Measurements from ENCODE around the gene PPP2R2C.

DNA sequence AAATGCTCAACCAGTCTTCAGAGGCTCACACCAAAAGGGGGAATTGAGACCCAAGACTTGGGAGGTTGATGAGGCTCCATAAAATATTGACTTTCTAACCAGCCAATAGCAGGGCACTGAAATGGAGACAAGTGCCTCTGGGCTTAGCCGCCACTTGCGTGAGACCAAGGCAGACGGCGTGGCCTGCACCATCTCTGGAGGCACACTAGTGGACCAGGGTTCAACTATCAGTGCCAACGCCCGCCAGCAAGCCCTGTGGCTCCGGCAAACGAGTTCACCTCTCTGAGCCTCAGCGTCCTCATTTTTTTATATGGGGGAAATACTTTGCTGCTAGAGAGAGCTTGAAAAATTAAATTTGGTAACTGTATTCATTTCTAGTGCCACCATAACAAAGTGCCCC lies 50.3 kb downstream of the PPP2R2C start:
- TF ChIP-seq CTCF (IDR thresholded peaks at IDR 0.05) (no peak), POLR2A (IDR thresholded peaks at IDR 0.05) (no peak)

All from heart left ventricle (tissue), 13 donors.